ENCODE measurements around the gene LCN2.

Gene LCN2

GRCh38 chr9:128163523-128164306, 14.5 kb downstream of the LCN2 start:
- DNase-seq (ENCODE audit: low spot score) = no peak
- TF ChIP-seq CTCF (IDR thresholded peaks at IDR 0.05; ENCODE audit: extremely low read depth, insufficient read depth, missing control alignments) = no peak
- in situ Hi-C loops (cut with MboI; ENCODE audit: low pct_unique_long_range_greater_than_20kb, low sequenced_read_pairs, unreplicated experiment) = no loop called here

DNA sequence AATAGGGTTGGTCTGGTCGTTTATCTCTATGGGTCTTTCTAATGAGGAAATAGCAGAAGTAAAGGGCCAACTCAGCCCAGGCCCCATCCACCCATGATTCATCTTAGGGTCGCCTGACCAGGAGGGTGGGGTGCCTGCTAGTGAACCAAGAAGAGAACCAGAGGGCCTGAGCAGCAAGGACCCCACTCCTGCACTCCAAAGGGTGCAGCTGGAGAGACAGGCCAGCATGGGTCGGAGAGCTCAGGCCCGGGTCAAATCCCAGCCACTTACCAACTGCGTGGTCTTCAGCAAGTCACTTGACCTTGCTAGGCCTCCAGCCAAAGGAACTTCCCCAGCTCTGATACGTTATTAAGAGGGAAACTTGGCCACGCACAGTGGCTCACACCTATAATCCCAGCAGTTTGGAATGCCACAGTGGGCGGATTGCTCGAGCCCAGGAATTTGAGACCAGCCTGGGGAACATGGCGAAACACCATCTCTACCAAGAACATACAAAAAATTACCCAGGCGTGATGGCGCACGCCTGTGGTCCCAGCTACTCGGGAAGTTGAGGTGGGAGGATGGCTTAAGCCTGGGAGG, 15.1 kb downstream of the LCN2 start:
- DNase-seq (ENCODE audit: low spot score) = no peak
- in situ Hi-C loops (cut with MboI; ENCODE audit: low pct_unique_long_range_greater_than_20kb, low sequenced_read_pairs, unreplicated experiment) = no loop called here
- no peak for TF ChIP-seq CTCF (IDR thresholded peaks at IDR 0.05; ENCODE audit: extremely low read depth, insufficient read depth, missing control alignments)

DNA sequence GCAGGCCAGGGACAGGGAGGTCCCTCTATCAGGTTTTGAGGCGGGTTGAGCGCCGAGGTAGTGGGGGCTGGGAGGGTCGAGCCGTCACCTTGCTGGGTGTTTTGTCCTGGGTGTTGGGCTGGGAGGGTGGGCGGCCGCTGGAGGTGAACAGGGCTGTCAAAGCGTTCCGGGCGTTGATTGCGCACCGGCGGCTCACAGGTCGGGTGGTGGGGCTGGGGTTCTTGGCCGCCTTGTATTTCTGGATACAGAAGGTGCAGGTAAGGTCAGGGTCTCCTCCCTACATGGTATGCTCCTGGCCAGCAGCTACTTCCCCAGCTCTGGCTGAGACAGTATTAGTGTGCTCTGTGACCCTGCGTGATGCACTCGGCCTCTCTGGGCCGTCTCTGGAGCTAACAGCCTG, 16.9 kb downstream of the LCN2 start:
- no peak for DNase-seq (ENCODE audit: low spot score)
- no peak for TF ChIP-seq CTCF (IDR thresholded peaks at IDR 0.05; ENCODE audit: extremely low read depth, insufficient read depth, missing control alignments)
- in situ Hi-C loops (cut with MboI; ENCODE audit: low pct_unique_long_range_greater_than_20kb, low sequenced_read_pairs, unreplicated experiment) = no loop called here

GRCh38 chr9:128167209-128167608, 18.0 kb downstream of the LCN2 start:
- no peak for DNase-seq (ENCODE audit: low spot score)
- TF ChIP-seq CTCF (IDR thresholded peaks at IDR 0.05; ENCODE audit: extremely low read depth, insufficient read depth, missing control alignments) = no peak
- in situ Hi-C loops (cut with MboI; ENCODE audit: low pct_unique_long_range_greater_than_20kb, low sequenced_read_pairs, unreplicated experiment) = no loop called here

DNA sequence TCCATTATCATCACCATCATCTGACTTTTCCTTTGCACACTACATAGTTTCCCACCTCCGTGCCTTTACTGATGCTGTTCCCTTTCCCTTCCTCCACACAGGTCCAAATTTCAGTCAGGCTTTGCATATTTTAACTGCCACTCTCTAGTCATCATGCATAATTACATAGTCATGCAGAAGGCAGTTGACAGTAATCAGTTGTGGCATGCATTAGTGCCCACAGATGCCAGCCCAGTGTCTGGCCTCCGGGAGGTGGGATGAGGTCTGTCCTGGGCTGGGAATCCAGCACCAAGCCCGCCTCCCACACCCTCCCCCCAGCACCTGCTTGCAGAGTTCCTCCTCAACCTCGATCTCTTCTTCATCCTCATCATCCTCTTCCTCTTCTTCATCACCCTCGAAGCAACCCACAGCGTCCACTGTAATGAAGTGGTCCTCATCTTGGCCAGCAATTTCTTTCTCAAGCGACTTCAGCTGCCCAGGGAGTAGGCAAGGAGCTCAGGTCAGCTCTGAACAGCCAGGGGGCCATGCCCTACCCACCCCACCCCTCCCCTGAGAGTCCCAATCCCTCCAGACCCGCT, 19.6 kb downstream of the LCN2 start:
- no peak for TF ChIP-seq CTCF (IDR thresholded peaks at IDR 0.05; ENCODE audit: extremely low read depth, insufficient read depth, missing control alignments)
- no peak for DNase-seq (ENCODE audit: low spot score)
- in situ Hi-C loops (cut with MboI; ENCODE audit: low pct_unique_long_range_greater_than_20kb, low sequenced_read_pairs, unreplicated experiment) = no loop called here

DNA sequence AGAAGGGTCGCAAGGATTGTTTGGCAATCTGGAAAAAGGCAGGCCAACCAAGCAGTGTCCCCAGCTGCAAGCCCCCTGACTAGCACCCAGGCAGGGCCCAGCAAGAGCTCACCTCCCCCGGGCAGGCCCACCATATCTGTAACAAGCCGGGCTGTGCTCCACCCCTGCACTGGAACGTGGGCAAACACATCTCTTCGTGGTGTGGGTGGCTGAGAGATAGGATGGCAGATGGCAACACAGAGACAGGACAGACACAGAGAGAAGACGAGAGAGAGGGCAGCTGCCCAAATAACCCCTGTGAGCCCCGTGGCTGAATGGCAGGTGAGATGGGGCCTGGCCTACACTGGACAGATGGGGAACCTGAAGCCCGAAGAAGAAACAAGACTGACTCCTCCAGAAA, 20.2 kb downstream of the LCN2 start:
- no peak for TF ChIP-seq CTCF (IDR thresholded peaks at IDR 0.05; ENCODE audit: extremely low read depth, insufficient read depth, missing control alignments)
- in situ Hi-C loops (cut with MboI; ENCODE audit: low pct_unique_long_range_greater_than_20kb, low sequenced_read_pairs, unreplicated experiment) = no loop called here
- no peak for DNase-seq (ENCODE audit: low spot score)

Data from GM13977 (cell line).